HFF-Myc (cell line): Measurements from ENCODE around the gene EXO5.
"Not testable (repeated sequence)": the region's sequence is repeated elsewhere in the genome, so short reads cannot be mapped to it uniquely, and the experiment has no call there.

Experiments
- DNase-seq: peaks from one replicate; pipeline ENCODE4 v3.0.0-alpha.2; 2011; ENCODE audit warnings: low read depth; ENCODE audit errors: extremely low read depth
- H3K4me3 ChIP-seq: replicated peaks from 2 replicates; pipeline ENCODE4 v1.5.1; 2011; ENCODE audit warnings: low read depth, mild to moderate bottlenecking, control low read depth, low read length
- CTCF ChIP-seq: IDR thresholded peaks from 2 replicates; pipeline ENCODE4 v1.5.1; 2012; ENCODE audit warnings: mild to moderate bottlenecking, low read depth, low read length, control low read depth; ENCODE audit errors: missing control alignments

EXO5 gene

GRCh38 chr1:40546957-40547356 is 38.4 kb downstream of the EXO5 start:
- H3K4me3 ChIP-seq = no peak overlapping the region
- no peak for DNase-seq
- no peak for TF ChIP-seq CTCF

GRCh38 chr1:40553017-40553416 is 44.5 kb downstream of the EXO5 start:
- TF ChIP-seq CTCF = no peak
- no peak for DNase-seq
- H3K4me3 ChIP-seq = no peak overlapping the region

GRCh38 chr1:40554807-40555206 is 46.2 kb downstream of the EXO5 start:
- H3K4me3 ChIP-seq, DNase-seq: not testable (repeated sequence)

GRCh38 chr1:40556121-40556520 is 47.6 kb downstream of the EXO5 start:
- TF ChIP-seq CTCF = no peak
- H3K4me3 ChIP-seq = no peak overlapping the region
- no peak for DNase-seq

- not testable (repeated sequence) for H3K4me3 ChIP-seq, DNase-seq
These were observed 49.7 kb downstream of the EXO5 start for GRCh38 chr1:40558241-40558640.

- no peak overlapping the region for H3K4me3 ChIP-seq
- TF ChIP-seq CTCF = no peak
- no peak for DNase-seq
These were observed 53.6 kb downstream of the EXO5 start for GRCh38 chr1:40562185-40562584.

GRCh38 chr1:40563266-40563665 is 54.7 kb downstream of the EXO5 start:
- no peak for DNase-seq
- TF ChIP-seq CTCF = no peak
- no peak overlapping the region for H3K4me3 ChIP-seq

GRCh38 chr1:40564506-40564905 is 55.9 kb downstream of the EXO5 start:
- no peak overlapping the region for H3K4me3 ChIP-seq
- TF ChIP-seq CTCF = no peak
- DNase-seq = no peak
